Nucleus accumbens (tissue), 56 donors: Measurements from ENCODE around the gene C1QL1.
"Not testable (repeated sequence)": the region's sequence is repeated elsewhere in the genome, so short reads cannot be mapped to it uniquely, and the experiment has no call there.

Source experiments
- DNase-seq, 56 donors: peaks; one replicate each; lab custom pipeline; 2025; lab: John Stamatoyannopoulos, UW

Gene C1QL1

DNA sequence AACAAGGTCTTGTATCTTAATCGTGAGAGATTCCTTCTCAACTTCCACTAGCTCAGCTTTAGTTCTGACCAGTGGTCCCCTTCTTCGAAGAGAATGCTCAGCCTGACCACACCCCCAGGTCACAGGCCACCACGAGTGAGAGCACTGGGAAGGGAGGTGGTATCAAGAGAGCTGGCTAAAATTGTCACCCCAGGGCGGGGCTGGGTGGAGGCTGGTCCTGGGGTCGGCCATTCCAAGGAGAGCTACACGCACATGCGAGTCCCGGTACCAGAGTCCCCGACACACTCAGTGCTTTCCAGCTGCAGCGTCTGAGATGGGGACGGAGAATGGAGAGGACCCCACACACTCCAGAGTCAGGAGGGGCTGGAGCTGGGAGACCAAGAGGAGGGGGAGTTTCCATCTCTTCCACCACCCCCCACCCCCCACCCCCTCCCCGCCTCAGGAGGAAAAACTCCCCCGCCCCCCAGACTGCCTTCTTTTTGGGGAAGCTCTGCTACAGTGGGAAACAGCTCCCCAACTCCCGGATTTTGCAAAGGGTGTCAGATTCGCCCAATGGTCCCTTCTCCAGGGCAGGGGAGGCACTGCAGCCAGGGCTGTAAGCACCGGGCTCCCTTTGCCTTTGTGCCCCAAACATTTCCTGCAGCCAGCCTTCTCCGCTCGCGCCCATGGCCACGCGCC, 1.6 kb downstream of the C1QL1 start:
- DNase-seq: no peak

DNA sequence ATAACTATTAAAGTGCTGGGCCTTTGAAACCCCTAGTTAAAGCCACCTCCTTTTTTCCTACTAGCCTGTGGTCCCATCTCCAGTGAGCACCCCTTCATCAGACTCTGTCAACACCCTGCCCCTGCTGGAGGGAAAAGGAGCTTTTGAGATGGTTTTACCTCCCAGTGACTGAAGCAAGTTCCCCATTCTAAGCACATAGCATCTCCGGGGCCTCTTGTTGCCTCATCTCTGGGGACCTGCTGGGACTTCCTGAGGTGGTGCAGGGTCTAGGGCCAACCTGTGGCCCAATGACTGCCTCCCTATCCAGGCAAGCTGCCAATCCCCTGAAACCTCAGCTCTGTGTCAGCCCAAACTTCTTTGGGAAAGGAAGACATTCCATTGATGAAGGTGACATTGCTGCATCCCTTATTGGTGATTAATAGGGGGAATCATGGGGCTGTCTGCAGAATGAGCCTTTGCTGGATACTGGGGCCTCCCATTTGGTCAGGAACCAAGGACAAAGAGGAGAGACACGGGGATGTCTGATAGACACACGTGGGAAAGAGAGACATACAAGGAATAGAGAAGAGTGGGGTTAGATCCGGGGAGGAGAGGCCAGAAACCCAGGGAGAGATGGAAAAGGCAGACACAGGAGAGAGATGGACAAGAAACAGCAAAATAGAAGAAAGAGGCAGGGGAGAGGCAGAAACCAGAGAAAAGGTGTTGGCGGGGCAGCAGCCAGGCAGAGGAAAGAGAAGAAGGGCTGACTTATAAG, 2.4 kb downstream of the C1QL1 start:
- no peak for DNase-seq

DNA sequence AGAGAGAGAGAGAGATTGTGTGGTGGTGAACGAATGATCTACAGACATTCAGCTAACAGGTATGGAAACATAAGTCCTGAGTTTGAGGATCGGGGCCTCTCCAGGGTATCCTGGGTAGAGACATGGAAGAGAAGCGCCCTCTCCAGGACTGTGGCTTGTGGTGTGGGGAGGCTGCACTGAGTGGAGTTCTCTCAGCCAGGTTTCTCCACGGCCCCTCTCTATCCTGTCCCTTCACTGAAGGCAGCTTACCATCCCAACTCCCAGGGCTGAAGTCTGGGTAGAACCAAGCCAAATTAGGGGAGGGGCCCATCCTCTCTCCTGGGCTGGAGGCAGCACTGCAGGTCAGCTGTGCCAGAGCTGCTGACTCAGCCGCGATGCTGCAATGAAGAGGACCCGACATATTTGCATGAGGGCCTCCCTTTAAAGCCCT, 6.2 kb downstream of the C1QL1 start:
- DNase-seq: no peak

DNA sequence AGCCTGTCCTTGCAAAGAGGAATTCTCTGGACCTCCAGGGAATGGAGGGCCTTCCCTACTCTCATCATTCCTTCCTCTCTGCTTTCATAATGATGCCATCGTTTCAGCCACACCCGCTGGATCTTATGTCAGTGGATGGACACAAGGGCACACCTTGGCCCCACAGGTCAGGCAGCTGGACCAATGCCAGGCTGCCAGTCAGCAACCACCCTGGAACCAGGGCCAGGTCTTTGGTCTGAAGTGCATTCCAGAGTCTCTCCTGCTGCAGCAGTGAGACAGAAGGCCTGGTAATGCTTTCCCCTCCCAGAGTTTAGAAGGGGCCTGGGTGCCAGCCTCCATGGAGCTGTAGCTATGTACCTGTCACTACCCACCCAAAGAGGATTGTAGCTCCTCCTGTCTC, 7.4 kb downstream of the C1QL1 start:
- no peak for DNase-seq

DNA sequence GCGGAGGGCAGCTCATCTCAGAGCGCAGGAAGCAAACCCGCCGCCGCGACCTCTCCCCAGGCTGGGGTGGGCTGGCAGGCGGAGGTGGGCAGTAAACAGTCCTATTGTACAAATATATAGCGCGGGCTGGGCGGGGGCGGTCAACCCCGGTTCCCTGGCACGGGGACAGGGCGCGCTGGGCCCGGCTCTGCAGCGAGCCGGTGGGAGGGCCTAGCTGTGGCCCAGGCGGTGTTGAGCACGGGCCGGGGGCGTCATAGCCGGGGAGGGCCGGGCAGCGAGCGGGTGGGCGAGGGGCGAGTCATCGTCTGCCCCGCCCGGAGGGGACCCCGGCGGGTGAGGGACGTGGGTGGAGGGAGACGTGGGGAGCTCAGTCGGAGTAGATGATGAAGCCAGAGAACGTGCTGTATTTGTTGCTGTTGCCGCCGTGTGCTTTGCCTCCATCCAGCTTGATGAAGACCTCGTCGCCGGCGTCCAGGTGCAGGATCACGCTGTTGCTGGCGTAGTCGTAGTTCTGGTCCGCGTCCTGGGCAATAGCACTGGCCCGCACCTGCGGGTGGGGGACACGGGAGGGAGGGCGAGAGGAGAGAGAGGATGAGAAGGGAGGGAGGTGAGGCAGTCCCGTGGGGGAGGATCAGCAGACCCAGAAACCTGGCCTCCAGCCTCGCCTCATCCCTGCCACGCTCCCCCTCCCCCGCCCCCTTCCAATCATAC, 8.1 kb downstream of the C1QL1 start:
- DNase-seq: peak in 1 of 56 donors; percentile 26

DNA sequence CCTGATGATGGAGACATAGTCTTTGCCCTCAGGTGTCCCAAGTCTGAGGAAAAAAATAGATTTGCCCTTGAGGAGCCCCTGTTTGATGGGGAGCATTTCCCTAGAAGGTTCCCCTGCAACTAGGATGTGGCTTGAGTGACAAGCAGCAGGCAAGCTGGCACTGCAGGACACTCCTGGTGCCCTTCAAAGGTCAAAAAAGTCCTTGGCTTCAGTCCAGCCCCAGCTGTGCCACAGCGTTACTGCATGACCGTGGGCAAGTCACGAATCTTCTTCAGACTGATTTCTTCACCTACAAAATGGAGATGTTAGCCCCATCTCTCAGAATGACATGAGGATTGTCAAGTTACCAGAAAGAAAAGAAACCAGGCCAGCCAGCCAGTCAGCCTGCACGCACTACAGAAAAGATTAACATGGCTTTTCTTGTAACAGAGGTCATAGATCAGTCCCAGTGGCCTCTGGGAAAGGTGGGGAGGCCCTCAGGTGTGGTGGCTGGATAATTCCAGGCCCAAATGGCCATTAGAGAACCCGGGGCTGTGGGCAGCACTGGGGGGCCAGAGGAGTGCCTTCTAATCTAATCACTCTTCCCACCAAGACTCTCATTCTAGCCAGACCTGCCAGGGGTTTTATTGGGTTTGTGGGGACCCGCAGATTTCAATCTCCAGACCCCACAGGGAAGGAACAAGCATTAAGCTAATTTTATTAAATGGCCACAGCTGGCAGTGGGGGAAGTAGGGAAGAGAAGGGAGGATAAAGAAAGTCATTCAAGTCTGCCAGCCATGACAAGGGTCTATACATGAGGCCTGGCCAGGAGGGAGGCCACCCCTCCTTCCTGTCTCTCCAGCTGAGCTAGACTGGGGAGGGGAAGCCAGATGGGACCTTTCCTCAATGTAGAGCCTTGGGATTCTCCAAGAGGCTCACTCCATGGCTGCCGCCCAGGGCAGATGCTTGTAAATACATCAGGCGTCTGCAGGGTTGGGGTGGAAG, 10.8 kb downstream of the C1QL1 start:
- DNase-seq: peak in 20 of 56 donors; percentile 4 to 58 (median 32)

- DNase-seq: no peak
Measured at GRCh38 chr17:44955674-44956425, 12.3 kb downstream of the C1QL1 start.

- DNase-seq: no peak
Measured at GRCh38 chr17:44952946-44953475, 15.1 kb downstream of the C1QL1 start.

GRCh38 chr17:44948315-44948795, 19.7 kb downstream of the C1QL1 start:
- no peak for DNase-seq

GRCh38 chr17:44947461-44948314, 20.4 kb downstream of the C1QL1 start, which contains the start of gene KIF18B:
Gene KIF18B, minus strand, starts transcription at chr17:44947773. Its CDS starts 11,429 bp downstream, at chr17:44936344.
- DNase-seq: peak in 54 of 56 donors; percentile 48 to 93 (median 76)

GRCh38 chr17:44945652-44946051, 22.5 kb downstream of the C1QL1 start:
- not testable (repeated sequence) for DNase-seq

- no peak for DNase-seq
Measured at GRCh38 chr17:44942456-44942855, 25.6 kb downstream of the C1QL1 start.

- DNase-seq: no peak
Measured at GRCh38 chr17:44941712-44942331, 26.3 kb downstream of the C1QL1 start.

DNA sequence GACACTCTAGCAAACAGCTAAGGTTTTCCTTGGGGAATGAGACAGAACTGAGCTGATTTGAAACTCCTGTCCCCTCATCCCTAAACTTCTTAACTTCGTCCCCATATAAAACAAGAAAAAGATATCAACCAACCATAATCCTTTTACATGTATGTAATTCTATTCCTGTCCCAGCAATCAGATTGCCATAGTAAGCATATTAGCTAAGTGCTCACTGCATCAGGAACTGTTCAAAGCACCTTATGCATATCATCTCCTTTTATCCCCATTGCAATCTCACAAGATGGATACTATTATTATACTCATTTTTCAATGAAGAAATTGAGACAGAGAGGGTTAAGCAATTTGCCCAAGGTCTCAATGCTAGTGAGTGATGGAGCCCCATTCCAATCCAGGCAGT, 27.3 kb downstream of the C1QL1 start:
- no peak for DNase-seq

- DNase-seq: no peak
Measured at GRCh38 chr17:44940317-44940716, 27.8 kb downstream of the C1QL1 start.

DNA sequence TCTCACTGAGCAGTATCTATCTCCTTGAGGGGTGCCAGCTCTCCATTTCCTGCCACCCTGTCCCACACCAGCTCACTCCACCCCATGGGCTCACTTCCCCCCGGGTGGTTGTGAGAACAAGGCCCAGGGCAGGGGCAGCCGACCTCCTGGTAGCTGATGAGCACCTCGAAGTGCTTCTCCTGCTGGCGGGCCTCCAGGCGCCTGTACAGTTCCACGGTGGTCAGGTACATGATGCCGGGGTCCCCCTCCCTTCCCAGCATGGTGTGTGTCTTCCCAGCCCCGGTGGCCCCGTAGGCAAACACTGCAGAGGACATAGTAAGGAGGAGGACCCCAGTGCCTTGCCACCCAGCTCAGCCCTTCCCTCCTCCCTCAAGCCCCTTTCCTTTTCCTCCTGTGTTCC, 33.0 kb downstream of the C1QL1 start:
- no peak for DNase-seq

DNA sequence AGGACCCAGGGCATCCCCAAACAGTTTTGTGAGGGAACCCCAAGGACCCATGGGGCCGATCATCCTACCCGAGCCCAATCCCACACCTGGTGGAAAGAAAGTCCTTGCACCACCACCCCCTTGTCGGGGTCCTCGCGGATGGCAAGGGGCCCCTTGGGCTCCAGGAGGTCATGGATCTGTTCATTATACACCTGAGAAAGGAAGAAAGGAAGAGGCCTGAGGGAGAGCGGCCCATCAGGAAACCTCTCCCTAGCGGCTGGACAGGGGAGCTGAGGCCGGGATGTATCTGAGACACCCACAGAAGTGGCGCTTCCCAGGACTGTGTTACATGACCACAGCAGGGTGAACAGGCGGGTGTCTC, 33.4 kb downstream of the C1QL1 start:
- DNase-seq: no peak
